WTC11 (cell line): ENCODE data around the gene EWSR1. TPM values are rescaled to one million over a fixed set of nuclear protein-coding genes. Genes with fewer than 3 reads are reported as not detected.

Source experiments
- ATAC-seq: fragments of 200-7000 bp; cut with Tn5 transposase; 2 replicates; pipeline ENCODE4 v1.10.0; 2021; ENCODE audit warnings: mild to moderate bottlenecking, moderate library complexity
- CTCF ChIA-PET: fragments of 300-600 bp; sonication (Branson Sonifier 250); formaldehyde crosslinking; loops from one replicate; lab custom pipeline; 2021; ENCODE audit warnings: antibody characterized with exemption; lab: Charles Lee
- POLR2A ChIA-PET: fragments of 350-600 bp; sonication (Branson Sonifier 250); formaldehyde crosslinking; loops from one replicate; lab custom pipeline; 2021; ENCODE audit warnings: antibody characterized with exemption; lab: Charles Lee
- DNase-seq: peaks from one replicate; pipeline ENCODE4 v3.0.0; 2021; ENCODE audit warnings: low spot score
- H3K27ac Mint-ChIP-seq: 2 replicates; pipeline ENCODE4 v1.8.0; 2021; ENCODE audit warnings: mixed read lengths
- H3K27me3 Mint-ChIP-seq: 2 replicates; pipeline ENCODE4 v1.8.0; 2021; ENCODE audit warnings: low read depth, mild to moderate bottlenecking, moderate library complexity, mixed read lengths
- H3K36me3 Mint-ChIP-seq: 2 replicates; pipeline ENCODE4 v1.8.0; 2021; ENCODE audit warnings: mixed read lengths
- H3K4me1 Mint-ChIP-seq: 2 replicates; pipeline ENCODE4 v1.8.0; 2022; ENCODE audit warnings: mixed read lengths
- H3K4me3 Mint-ChIP-seq: 2 replicates; pipeline ENCODE4 v1.8.0; 2021; ENCODE audit warnings: mild to moderate bottlenecking, moderate library complexity, mixed read lengths
- H3K9me3 Mint-ChIP-seq: 2 replicates; pipeline ENCODE4 v1.8.0; 2021; ENCODE audit warnings: mixed read lengths
- EMX1 ChIP-seq: fragments of 250-450 bp; sonication (Bioruptor Pico); IDR thresholded peaks from 2 replicates; pipeline ENCODE4 v1.8.0; 2021; ENCODE audit warnings: mild to moderate bottlenecking
- FOXJ3 ChIP-seq: sonication (generic); formaldehyde crosslinking; IDR thresholded peaks from 2 replicates; pipeline ENCODE4 v1.9.0; 2021; ENCODE audit warnings: missing genetic modification reagents, mild to moderate bottlenecking, borderline replicate concordance
- FOXK1 ChIP-seq: sonication (generic); formaldehyde crosslinking; IDR thresholded peaks from 2 replicates; pipeline ENCODE4 v1.8.0; 2022; ENCODE audit warnings: mild to moderate bottlenecking, moderate library complexity, missing genetic modification reagents
- FOXP1 ChIP-seq: sonication (generic); formaldehyde crosslinking; IDR thresholded peaks from 2 replicates; pipeline ENCODE4 v1.8.0; 2022; ENCODE audit warnings: missing genetic modification reagents, mild to moderate bottlenecking, moderate library complexity, borderline replicate concordance
- JUN ChIP-seq: sonication (generic); formaldehyde crosslinking; IDR thresholded peaks from 2 replicates; pipeline ENCODE4 v1.8.0; 2023; ENCODE audit warnings: mild to moderate bottlenecking, missing genetic modification reagents
- NFATC4 ChIP-seq: fragments of 250-450 bp; sonication (Bioruptor Pico); IDR thresholded peaks from 2 replicates; pipeline ENCODE4 v1.9.0; 2021; ENCODE audit warnings: mild to moderate bottlenecking
- NR1H2 ChIP-seq: sonication (generic); formaldehyde crosslinking; IDR thresholded peaks from 2 replicates; pipeline ENCODE4 v1.9.0; 2021; ENCODE audit warnings: mild to moderate bottlenecking, moderate library complexity, missing genetic modification reagents
- NR3C1 ChIP-seq: sonication (generic); formaldehyde crosslinking; conservative IDR thresholded peaks from 2 replicates; pipeline ENCODE4 v1.8.1; 2023; ENCODE audit warnings: low read depth, mild to moderate bottlenecking, missing genetic modification reagents
- OVOL2 ChIP-seq: fragments of 250-450 bp; sonication (Bioruptor Pico); IDR thresholded peaks from 2 replicates; pipeline ENCODE4 v1.9.0; 2021; ENCODE audit warnings: mild to moderate bottlenecking, borderline replicate concordance
- SMAD4 ChIP-seq: sonication (generic); formaldehyde crosslinking; IDR thresholded peaks from 2 replicates; pipeline ENCODE4 v1.8.0; 2022; ENCODE audit warnings: mild to moderate bottlenecking, missing genetic modification reagents
- SOX15 ChIP-seq: fragments of 250-450 bp; sonication (Bioruptor Pico); IDR thresholded peaks from 2 replicates; pipeline ENCODE4 v1.9.0; 2021; ENCODE audit warnings: mild to moderate bottlenecking
- SP1 ChIP-seq: sonication (generic); formaldehyde crosslinking; conservative IDR thresholded peaks from 2 replicates; pipeline ENCODE4 v1.8.1; 2022; ENCODE audit warnings: missing genetic modification reagents
- TP53 ChIP-seq: sonication (generic); formaldehyde crosslinking; IDR thresholded peaks from 2 replicates; pipeline ENCODE4 v1.8.1; 2023; ENCODE audit warnings: mild to moderate bottlenecking, missing genetic modification reagents
- ZNF263 ChIP-seq: sonication (generic); formaldehyde crosslinking; IDR thresholded peaks from 2 replicates; pipeline ENCODE4 v1.8.1; 2022; ENCODE audit warnings: low read depth, mild to moderate bottlenecking, moderate library complexity, missing genetic modification reagents
- ZNF317 ChIP-seq: sonication (generic); formaldehyde crosslinking; IDR thresholded peaks from 2 replicates; pipeline ENCODE4 v1.8.1; 2023; ENCODE audit warnings: low read depth, mild to moderate bottlenecking, moderate library complexity, missing genetic modification reagents, borderline replicate concordance
- ZNF423 ChIP-seq: fragments of 250-450 bp; sonication (Bioruptor Pico); IDR thresholded peaks from 2 replicates; pipeline ENCODE4 v2.1.2; 2022; ENCODE audit warnings: mild to moderate bottlenecking, moderate library complexity
- total RNA-seq: library from RNA; stranded (reverse); gene quantifications from 3 replicates; pipeline ENCODE4 v1.2.3, GENCODE V29; 2021
- TF ChIP-seq, protein P1 (sequence below): fragments of 250-450 bp; sonication (Bioruptor Pico); IDR thresholded peaks from 2 replicates; pipeline ENCODE4 v2.1.2; 2022; ENCODE audit warnings: mild to moderate bottlenecking, moderate library complexity
- TF ChIP-seq, protein P2 (sequence below): sonication (generic); formaldehyde crosslinking; IDR thresholded peaks from 2 replicates; pipeline ENCODE4 v1.8.1; 2023; ENCODE audit warnings: mild to moderate bottlenecking, moderate library complexity, missing genetic modification reagents
- TF ChIP-seq, protein P3 (sequence below): sonication (generic); formaldehyde crosslinking; IDR thresholded peaks from 2 replicates; pipeline ENCODE4 v1.8.1; 2022; ENCODE audit warnings: missing genetic modification reagents, borderline replicate concordance
- TF ChIP-seq, protein P4 (sequence below): fragments of 250-450 bp; sonication (Bioruptor Pico); IDR thresholded peaks from 2 replicates; pipeline ENCODE4 v1.9.0; 2021; ENCODE audit warnings: moderate library complexity, mild to moderate bottlenecking, inconsistent platforms, borderline replicate concordance
- TF ChIP-seq, protein P5 (sequence below): sonication (generic); formaldehyde crosslinking; IDR thresholded peaks from 2 replicates; pipeline ENCODE4 v1.8.1; 2023; ENCODE audit warnings: mild to moderate bottlenecking, missing genetic modification reagents
- TF ChIP-seq, protein P6 (sequence below): sonication (generic); formaldehyde crosslinking; IDR thresholded peaks from 2 replicates; pipeline ENCODE4 v1.8.1; 2022; ENCODE audit warnings: mild to moderate bottlenecking, moderate library complexity, missing genetic modification reagents
- TF ChIP-seq, protein P7 (sequence below): fragments of 250-450 bp; sonication (Bioruptor Pico); IDR thresholded peaks from 2 replicates; pipeline ENCODE4 v1.8.0; 2021; ENCODE audit warnings: mild to moderate bottlenecking
- TF ChIP-seq, protein P8 (sequence below): sonication (generic); formaldehyde crosslinking; IDR thresholded peaks from 2 replicates; pipeline ENCODE4 v1.8.0; 2022; ENCODE audit warnings: mild to moderate bottlenecking, missing genetic modification reagents
- TF ChIP-seq, protein P9 (sequence below): sonication (generic); formaldehyde crosslinking; conservative IDR thresholded peaks from 2 replicates; pipeline ENCODE4 v1.8.1; 2022; ENCODE audit warnings: mild to moderate bottlenecking, missing genetic modification reagents

EWSR1 gene
- total RNA-seq, 1 experiment from 2014 or later, result 377 TPM

DNA sequence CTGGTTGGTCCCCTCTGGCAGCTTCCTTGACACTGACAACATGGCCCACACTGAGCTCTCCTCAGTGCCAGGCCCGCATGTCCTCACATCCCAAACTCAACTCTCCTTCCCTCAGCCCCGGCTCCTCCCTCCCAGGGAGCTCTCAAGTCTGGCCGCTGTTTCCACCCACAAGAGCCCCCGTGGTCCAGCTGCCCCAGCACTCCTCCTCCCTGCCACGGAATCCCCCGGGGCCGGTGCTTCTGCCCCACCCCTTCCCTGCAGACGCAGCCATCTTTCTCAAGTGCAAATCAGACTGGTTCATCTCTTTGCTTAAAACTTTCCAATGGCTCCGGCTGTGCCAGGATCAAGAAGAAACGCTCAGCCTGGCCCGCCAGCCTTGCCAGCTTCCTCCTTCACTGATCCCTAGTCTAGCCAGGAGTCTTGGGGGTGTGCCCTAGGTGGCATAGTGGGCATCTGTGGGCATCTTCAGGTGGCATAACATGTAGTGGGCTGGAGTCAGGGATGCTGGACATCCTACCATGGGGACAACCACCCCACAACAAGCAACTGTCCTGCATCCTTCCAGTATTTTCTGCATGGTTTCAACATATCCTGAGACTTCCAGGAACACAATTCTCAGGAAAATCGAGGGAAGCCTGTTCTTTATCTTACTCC lies 69.7 kb downstream of the EWSR1 start:
- H3K27me3 Mint-ChIP-seq, result no peaks in the 10 kb centered on the region
- no peak overlapping the region for H3K27ac Mint-ChIP-seq
- no peak overlapping the region for H3K4me3 Mint-ChIP-seq
- POLR2A ChIA-PET, result no interaction called here
- TF ChIP-seq, protein P1, sequence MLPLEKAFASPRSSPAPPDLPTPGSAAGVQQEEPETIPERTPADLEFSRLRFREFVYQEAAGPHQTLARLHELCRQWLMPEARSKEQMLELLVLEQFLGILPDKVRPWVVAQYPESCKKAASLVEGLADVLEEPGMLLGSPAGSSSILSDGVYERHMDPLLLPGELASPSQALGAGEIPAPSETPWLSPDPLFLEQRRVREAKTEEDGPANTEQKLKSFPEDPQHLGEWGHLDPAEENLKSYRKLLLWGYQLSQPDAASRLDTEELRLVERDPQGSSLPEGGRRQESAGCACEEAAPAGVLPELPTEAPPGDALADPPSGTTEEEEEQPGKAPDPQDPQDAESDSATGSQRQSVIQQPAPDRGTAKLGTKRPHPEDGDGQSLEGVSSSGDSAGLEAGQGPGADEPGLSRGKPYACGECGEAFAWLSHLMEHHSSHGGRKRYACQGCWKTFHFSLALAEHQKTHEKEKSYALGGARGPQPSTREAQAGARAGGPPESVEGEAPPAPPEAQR (CRISPR knock-in tag), result no peak
- TF ChIP-seq FOXP1 (CRISPR knock-in tag) (no peak), OVOL2 (CRISPR knock-in tag) (no peak), NFATC4 (CRISPR knock-in tag) (no peak), SMAD4 (CRISPR knock-in tag) (no peak), EMX1 (CRISPR knock-in tag) (no peak), ZNF263 (CRISPR knock-in tag) (no peak), ZNF317 (no peak), NR1H2 (no peak), SP1 (no peak), TP53 (CRISPR knock-in tag) (no peak), SOX15 (no peak)
- TF ChIP-seq, protein P2, sequence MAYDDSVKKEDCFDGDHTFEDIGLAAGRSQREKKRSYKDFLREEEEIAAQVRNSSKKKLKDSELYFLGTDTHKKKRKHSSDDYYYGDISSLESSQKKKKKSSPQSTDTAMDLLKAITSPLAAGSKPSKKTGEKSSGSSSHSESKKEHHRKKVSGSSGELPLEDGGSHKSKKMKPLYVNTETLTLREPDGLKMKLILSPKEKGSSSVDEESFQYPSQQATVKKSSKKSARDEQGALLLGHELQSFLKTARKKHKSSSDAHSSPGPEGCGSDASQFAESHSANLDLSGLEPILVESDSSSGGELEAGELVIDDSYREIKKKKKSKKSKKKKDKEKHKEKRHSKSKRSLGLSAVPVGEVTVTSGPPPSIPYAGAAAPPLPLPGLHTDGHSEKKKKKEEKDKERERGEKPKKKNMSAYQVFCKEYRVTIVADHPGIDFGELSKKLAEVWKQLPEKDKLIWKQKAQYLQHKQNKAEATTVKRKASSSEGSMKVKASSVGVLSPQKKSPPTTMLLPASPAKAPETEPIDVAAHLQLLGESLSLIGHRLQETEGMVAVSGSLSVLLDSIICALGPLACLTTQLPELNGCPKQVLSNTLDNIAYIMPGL (CRISPR knock-in tag), result no peak
- TF ChIP-seq, protein P3, sequence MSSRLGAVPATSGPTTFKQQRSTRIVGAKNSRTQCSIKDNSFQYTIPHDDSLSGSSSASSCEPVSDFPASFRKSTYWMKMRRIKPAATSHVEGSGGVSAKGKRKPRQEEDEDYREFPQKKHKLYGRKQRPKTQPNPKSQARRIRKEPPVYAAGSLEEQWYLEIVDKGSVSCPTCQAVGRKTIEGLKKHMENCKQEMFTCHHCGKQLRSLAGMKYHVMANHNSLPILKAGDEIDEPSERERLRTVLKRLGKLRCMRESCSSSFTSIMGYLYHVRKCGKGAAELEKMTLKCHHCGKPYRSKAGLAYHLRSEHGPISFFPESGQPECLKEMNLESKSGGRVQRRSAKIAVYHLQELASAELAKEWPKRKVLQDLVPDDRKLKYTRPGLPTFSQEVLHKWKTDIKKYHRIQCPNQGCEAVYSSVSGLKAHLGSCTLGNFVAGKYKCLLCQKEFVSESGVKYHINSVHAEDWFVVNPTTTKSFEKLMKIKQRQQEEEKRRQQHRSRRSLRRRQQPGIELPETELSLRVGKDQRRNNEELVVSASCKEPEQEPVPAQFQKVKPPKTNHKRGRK (CRISPR knock-in tag), result no peak
- TF ChIP-seq, protein P4, sequence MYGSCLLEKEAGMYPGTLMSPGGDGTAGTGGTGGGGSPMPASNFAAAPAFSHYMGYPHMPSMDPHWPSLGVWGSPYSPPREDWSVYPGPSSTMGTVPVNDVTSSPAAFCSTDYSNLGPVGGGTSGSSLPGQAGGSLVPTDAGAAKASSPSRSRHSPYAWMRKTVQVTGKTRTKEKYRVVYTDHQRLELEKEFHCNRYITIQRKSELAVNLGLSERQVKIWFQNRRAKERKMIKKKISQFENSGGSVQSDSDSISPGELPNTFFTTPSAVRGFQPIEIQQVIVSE, result no peak
- TF ChIP-seq, protein P5, sequence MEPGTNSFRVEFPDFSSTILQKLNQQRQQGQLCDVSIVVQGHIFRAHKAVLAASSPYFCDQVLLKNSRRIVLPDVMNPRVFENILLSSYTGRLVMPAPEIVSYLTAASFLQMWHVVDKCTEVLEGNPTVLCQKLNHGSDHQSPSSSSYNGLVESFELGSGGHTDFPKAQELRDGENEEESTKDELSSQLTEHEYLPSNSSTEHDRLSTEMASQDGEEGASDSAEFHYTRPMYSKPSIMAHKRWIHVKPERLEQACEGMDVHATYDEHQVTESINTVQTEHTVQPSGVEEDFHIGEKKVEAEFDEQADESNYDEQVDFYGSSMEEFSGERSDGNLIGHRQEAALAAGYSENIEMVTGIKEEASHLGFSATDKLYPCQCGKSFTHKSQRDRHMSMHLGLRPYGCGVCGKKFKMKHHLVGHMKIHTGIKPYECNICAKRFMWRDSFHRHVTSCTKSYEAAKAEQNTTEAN, result no peak
- TF ChIP-seq, all 79 proteins: peak for 0
- Mint-ChIP-seq H3K36me3 (peaks cover 43% of the 10 kb centered on the region), H3K9me3 (no peaks in the 10 kb centered on the region), H3K4me1 (no peaks in the 10 kb centered on the region)
- DNase-seq (no peak), ATAC-seq (no peak)
- CTCF ChIA-PET, result interaction anchor here (0.6 kb wide), 1 partner anchor 57 kb away, joined by 3 read pairs; no protein-coding TSS in a partner anchor

DNA sequence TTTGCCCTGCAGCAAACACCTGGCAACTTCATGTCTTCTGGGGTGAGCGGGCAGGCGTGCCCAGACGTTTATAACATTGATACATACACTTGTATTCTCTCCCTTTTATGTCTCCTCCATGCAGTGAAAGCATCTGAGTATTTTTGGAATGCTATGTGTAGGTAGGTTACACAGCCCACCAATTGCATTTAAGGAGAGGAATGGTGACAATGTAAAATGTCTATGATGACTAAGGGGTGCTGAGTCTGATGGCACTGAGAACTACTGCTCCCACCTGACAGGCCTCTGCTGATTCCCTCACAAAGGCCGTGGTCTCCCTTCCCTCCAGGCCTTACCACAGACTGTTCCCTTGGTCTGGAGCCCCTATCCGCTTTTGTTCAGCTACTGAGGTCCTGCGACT lies 70.3 kb downstream of the EWSR1 start:
- CTCF ChIA-PET, result no interaction called here
- TF ChIP-seq, protein P6, sequence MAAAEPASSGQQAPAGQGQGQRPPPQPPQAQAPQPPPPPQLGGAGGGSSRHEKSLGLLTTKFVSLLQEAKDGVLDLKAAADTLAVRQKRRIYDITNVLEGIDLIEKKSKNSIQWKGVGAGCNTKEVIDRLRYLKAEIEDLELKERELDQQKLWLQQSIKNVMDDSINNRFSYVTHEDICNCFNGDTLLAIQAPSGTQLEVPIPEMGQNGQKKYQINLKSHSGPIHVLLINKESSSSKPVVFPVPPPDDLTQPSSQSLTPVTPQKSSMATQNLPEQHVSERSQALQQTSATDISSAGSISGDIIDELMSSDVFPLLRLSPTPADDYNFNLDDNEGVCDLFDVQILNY (CRISPR knock-in tag), result no peak
- TF ChIP-seq, protein P7, sequence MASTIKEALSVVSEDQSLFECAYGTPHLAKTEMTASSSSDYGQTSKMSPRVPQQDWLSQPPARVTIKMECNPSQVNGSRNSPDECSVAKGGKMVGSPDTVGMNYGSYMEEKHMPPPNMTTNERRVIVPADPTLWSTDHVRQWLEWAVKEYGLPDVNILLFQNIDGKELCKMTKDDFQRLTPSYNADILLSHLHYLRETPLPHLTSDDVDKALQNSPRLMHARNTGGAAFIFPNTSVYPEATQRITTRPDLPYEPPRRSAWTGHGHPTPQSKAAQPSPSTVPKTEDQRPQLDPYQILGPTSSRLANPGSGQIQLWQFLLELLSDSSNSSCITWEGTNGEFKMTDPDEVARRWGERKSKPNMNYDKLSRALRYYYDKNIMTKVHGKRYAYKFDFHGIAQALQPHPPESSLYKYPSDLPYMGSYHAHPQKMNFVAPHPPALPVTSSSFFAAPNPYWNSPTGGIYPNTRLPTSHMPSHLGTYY (CRISPR knock-in tag), result no peak
- TF ChIP-seq ZNF423 (CRISPR knock-in tag), result no peak
- TF ChIP-seq NR3C1 (CRISPR knock-in tag), result no peak
- TF ChIP-seq SMAD4 (CRISPR knock-in tag), result no peak
- TF ChIP-seq JUN (CRISPR knock-in tag), result no peak
- TF ChIP-seq FOXK1 (CRISPR knock-in tag), result no peak
- TF ChIP-seq, protein P8, sequence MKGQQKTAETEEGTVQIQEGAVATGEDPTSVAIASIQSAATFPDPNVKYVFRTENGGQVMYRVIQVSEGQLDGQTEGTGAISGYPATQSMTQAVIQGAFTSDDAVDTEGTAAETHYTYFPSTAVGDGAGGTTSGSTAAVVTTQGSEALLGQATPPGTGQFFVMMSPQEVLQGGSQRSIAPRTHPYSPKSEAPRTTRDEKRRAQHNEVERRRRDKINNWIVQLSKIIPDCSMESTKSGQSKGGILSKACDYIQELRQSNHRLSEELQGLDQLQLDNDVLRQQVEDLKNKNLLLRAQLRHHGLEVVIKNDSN (CRISPR knock-in tag), result no peak
- TF ChIP-seq, protein P1 (CRISPR knock-in tag), result no peak
- TF ChIP-seq, protein P9, sequence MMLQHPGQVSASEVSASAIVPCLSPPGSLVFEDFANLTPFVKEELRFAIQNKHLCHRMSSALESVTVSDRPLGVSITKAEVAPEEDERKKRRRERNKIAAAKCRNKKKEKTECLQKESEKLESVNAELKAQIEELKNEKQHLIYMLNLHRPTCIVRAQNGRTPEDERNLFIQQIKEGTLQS (CRISPR knock-in tag), result no peak
- TF ChIP-seq FOXJ3 (CRISPR knock-in tag), result no peak

More for the DNA sequence above, 70.3 kb downstream of the EWSR1 start:
- no peak overlapping the region for H3K4me3 Mint-ChIP-seq
- H3K36me3 Mint-ChIP-seq, result peaks cover 44% of the 10 kb centered on the region
- no peaks in the 10 kb centered on the region for H3K4me1 Mint-ChIP-seq
- H3K27me3 Mint-ChIP-seq, result no peaks in the 10 kb centered on the region
- DNase-seq, result no peak
- H3K27ac Mint-ChIP-seq, result no peak overlapping the region
- no peak for ATAC-seq
- no peaks in the 10 kb centered on the region for H3K9me3 Mint-ChIP-seq
- POLR2A ChIA-PET, result no interaction called here
